Ovary (tissue), 3 donors: ENCODE measurements around the gene PSMD2.

Experiments used
- EP300 ChIP-seq: sonication (generic); formaldehyde crosslinking; IDR thresholded peaks from one replicate; pipeline ENCODE4 v1.6.1; 2017; ENCODE audit warnings: antibody characterized with exemption
- TF ChIP-seq, protein P1 (sequence below), 3 donors: fragments of 450-650 bp in 2 of 3; fragments of 200-600 bp in 1 of 3; IDR thresholded peaks; one replicate each; pipeline versions ENCODE4 v1.5.1 to v1.8.0; 2016 to 2022; ENCODE audit warnings: antibody characterized with exemption in 3 of 3, mild to moderate bottlenecking in 1 of 3
- donor health status: DM: no; HTN: no; CAD: no.

DNA sequence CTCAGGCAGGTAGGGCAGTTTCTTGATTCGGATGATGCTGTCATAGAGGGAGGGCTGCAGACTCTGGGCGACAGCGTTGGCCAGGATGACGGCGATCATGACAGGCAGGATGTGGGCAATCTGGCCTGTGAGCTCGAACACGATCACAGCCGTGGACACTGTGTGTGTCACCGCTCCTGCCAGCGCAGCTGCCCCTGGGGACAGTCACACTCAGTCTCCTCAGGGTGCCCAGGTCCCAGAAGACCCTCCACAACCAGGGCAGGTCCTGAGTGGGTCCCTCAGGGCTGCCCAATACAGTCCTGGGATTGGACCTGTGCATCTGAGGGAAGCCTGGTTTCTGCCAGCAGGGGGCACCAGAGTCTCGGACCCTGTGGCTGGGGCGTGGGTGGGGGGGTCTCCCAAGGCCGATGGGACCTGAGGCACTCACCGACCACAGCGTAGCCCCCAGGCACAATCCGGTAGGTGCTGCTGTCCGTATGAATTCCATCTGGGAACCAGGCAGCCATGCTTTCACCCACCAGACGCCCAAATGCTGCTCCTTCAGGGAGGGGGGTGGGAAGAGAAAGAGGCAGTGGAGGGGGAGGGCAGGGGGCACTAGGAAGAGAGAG is 55.2 kb downstream of the PSMD2 start:
- TF ChIP-seq EP300, result no peak
- TF ChIP-seq, protein P1, sequence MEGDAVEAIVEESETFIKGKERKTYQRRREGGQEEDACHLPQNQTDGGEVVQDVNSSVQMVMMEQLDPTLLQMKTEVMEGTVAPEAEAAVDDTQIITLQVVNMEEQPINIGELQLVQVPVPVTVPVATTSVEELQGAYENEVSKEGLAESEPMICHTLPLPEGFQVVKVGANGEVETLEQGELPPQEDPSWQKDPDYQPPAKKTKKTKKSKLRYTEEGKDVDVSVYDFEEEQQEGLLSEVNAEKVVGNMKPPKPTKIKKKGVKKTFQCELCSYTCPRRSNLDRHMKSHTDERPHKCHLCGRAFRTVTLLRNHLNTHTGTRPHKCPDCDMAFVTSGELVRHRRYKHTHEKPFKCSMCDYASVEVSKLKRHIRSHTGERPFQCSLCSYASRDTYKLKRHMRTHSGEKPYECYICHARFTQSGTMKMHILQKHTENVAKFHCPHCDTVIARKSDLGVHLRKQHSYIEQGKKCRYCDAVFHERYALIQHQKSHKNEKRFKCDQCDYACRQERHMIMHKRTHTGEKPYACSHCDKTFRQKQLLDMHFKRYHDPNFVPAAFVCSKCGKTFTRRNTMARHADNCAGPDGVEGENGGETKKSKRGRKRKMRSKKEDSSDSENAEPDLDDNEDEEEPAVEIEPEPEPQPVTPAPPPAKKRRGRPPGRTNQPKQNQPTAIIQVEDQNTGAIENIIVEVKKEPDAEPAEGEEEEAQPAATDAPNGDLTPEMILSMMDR (IDR thresholded peaks at IDR 0.05), result peak; percentile 23 to 44 (median 42)
